ENCODE data around the gene COX4I1.

COX4I1 gene

GRCh38 chr16:85768199-85768598 is 31.3 kb upstream of the COX4I1 start:
- no peak for DNase-seq

DNA sequence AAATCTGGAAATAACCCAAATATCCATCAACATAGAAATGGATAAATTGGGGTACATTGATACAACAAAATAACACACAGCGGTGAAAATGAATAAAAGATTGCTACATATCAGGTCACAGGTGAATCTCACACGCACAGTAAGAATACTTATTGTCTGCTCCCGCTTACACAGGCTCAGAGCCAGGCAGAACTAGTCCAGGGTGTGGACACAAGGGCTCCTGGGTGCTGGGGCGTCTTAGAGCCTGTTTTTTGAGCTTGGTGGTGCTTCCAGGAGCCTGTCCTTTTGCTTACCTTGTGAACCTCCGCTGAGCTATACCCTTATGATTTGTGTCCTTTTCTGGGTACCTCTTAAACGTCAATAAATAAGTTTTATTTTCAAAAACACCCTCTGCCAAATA is 28.8 kb upstream of the COX4I1 start:
- no peak for DNase-seq

- DNase-seq = no peak
Observed at GRCh38 chr16:85773044-85773443, 26.5 kb upstream of the COX4I1 start.

DNA sequence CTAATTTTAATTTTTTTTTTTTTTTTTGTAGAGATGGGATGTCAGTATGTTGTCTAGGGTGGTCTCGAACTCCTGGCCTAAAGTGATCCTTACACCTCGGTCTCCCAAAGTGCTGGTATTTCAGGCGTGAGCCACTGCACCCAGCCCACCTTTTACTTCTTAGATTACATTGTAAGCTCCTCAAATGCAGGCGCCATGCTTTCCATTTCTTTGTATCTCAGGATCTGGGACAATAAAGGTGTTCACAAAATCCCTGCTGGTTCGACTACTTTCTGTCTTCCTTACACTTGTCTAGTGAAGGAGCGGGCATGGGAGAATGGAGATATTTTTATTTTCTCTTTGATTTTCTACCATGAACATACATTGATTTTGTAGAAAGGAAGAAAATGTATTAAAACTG is 25.4 kb upstream of the COX4I1 start:
- DNase-seq = no peak

GRCh38 chr16:85774811-85775210 is 24.7 kb upstream of the COX4I1 start:
- DNase-seq = no peak

DNA sequence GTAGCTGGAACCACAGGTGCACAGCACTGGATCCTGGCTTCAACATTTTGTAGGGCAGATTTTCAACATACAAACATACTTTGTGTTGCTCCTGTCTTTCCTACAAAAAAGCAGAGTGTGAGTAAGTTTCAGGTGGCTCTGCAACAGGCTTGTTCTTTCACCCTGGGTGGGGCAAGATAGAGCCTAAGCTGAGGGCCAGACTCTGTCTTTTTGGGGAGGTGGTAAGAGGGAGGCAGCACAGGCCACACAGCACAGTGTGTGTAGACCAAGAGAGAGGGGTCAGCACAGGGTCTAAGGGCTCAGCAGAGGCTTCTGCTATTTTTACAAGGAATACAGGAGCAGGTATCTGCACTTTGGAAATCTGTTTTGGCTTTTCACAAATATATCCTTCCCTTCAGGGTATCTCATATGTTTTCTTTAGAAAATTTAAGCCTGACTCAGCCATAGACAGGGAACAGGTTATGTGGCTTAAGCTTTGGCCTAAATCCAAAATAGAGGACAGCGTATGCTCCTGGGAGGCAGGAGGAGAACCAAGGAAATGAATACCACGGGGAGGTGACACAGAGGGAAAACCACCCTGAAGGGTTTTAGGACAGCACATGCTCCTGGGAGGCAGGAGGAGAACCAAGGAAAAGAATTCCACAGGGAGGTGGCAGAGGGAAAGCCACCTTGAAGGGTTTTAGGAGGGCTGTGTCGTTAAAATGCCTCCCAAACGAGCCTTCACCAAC is 21.7 kb upstream of the COX4I1 start:
- DNase-seq = no peak

DNA sequence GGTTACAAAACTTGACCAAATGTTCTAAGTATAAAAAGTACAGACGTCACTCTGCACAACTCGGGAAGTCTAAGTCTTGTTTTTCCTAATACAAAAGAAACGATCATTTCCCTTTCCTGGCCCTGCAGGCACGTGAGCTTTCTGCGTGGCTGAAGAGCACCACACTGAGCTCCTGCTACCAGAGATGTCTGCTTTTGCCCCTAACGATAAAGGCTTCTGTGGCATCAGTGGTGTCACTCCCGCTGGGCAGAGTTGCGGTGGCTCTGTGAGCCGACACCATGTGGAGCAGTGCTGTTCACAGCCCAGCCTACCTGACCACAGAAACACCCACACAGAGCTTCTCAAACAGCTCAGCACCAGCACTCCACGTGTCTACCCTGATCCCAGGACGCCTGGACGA is 20.6 kb upstream of the COX4I1 start:
- no peak for DNase-seq

- DNase-seq = no peak
Observed at GRCh38 chr16:85780281-85780680, 19.2 kb upstream of the COX4I1 start.

DNA sequence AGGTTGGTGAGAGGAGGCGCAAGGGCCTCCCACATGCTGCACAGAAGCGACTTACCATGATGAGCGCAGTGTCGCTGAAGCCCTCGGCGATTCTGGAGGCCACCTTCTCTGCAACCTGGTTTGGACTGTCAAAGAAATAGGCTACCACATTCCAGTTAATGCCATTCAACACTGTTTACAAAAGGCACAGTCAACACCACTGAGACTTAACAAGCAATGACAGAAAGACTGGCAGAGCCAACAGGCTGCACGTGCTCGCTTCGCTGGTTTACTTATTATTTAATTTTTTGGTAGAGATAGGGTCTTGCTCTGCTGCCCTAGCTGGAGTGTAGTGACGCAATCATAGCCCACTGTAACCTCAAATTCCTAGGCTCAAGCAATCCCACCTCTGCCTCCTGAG is 18.3 kb upstream of the COX4I1 start:
- no peak for DNase-seq

DNA sequence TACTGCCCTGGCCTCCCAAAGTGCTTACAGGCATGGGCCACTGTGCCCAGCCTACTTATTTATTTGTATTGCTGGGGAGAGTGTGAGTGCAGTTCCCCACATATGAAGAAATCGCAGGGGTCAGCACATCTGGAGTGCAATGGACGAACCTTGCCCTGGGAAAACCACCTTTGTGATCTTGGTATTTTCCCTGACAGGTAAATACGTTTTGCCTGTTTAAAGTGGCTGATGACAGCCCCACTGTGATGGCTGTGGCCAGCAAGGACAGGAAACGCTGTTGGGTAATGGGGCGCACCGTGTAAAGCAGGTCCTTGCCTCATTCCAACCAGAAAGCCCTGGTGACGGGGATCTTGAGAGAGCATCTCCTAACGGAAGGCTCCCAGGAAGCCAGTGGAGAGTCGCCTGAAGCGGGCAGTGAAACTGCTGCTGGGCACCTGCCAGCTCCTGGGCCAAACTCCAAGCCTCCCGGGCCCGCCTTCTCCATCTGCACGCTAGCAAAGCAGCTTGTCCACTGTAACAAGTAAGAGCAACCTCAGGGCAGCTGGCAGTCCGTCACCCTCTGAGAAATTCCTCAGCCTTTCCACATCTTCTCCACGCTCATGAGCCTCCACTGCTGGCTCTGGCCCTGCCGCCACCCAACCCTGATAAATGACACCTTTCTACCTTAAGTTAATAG is 17.7 kb upstream of the COX4I1 start:
- DNase-seq = peak; percentile 15

- no peak for DNase-seq
Observed at GRCh38 chr16:85782451-85782850, 17.0 kb upstream of the COX4I1 start.

- DNase-seq = no peak
Observed at GRCh38 chr16:85783441-85783840, 16.1 kb upstream of the COX4I1 start.

DNA sequence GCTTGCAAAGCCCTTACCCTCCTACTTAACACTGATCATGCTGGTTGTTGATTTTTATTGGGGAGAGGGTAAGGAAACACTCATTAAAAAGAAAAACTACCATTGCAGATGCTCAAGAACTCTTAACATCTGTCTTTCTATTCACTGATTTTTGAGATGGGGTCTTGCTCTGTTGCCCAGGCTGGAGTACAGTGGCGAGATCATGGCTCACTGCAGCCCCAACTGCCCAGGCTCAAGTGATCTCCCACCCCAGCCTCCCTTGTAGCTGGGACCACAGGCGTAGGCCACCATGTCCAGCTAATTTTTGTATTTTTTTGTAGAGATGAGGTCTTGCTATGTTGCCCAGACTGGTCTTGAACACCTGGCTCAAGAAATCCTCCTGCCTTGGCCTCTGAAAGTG is 14.7 kb upstream of the COX4I1 start:
- DNase-seq = no peak

- no peak for DNase-seq
Observed at GRCh38 chr16:85785927-85786326, 13.6 kb upstream of the COX4I1 start.

DNA sequence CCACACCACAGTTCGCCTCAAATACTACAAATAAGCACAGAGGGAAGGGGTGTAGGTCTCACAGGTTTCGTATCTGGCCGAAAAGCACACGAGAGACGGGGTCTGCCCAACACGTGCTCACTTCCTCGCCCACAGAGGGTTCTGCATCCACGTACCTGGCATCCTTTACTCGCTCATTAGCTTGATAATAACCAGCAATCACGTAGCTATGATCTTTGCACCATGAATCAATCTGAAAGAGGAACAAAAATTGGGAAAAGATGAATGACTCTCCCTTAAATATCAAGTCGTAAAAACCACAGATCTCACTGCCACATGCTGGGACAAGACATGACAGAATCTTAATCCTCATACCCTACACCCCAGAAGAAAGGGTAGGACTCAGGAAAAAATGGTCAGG is 10.7 kb upstream of the COX4I1 start:
- DNase-seq = no peak

DNA sequence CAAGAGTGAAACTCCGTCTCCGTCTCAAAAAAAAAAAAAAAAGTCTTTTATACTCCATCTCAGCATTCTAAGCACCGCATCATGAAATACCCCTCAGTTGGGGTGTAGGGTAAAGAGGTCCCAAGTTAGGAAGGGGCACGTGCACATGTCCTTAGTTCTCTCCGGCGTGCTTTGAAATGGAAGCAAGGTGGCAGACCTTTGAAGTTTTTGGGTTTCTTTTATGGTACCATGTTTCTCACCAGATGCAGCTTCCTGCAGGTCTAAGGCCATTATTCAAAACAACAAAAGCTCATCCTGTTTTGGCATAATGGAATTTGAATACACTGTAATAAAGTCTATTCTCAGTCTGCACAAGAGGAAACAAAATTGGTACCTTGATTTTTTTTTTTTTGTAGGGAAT is 9.7 kb upstream of the COX4I1 start:
- DNase-seq = no peak

DNA sequence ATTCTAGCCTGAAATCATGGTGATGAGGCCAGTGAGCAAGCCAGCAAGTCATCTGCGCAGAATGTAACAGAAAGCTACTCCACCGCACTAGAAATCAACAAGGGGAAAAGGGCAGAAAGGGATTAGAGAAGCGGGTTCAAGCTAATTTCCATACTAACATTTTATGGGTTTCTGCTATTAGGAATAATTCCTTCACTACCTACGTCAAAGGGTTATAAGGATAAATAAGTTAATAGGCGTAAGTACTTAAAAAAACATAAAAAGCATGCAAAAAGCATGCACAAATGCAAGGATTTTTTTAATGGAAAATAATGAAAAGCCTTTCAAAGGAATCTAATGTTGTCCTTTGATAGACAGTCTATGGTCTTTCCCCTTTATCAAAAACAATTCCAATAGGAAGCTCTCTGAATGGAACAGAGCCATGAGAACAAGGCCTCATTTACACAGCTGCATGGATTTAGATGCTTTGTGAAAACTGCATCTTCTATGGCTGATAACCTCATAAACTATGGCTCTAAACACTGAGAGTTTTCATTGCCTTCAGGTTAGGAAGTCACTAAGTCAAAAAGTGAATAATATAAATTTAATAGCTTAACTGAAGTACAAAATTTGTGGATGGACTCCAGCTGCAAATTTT is 5.7 kb upstream of the COX4I1 start:
- no peak for DNase-seq

DNA sequence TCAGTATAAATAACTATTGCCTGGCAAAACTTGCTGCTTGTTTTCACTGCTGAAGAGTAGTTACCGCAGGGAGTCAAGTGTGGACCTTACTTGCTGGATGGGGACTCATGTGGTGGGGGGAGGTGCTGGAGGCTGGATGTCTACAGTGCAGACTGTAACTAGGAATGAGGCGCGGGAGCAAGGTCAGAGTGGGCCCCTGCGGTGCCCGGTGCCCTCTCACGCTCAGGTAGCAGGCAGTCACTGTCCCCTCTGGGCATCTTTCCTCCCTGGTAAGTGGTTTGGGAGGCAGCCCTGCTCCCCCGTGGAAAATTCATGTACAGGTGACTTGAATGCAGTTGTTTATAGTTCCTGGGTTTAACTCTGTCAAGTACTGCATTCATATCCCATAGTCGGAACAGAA is 4.8 kb upstream of the COX4I1 start:
- DNase-seq = no peak

DNA sequence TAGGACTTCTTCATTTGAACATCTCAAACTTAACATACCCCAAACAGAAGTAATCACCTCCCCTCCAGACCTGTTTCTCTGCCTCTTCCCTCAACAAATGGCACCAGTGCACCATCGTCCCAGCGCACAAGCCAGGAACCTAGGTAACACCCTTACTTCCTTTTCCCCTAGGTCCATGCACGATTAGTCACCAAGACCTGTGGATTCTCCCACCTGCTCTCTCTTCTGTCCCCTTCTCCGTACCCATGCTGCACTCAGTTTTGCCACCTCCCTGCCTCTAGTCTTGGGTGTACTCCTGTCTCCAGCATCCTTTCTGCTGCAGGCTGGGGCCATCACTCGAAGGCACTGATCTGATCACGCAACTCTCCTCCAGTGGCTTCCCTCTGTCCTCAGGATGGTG is 3.3 kb upstream of the COX4I1 start:
- no peak for DNase-seq

GRCh38 chr16:85796599-85796998 is 2.9 kb upstream of the COX4I1 start:
- no peak for DNase-seq

DNA sequence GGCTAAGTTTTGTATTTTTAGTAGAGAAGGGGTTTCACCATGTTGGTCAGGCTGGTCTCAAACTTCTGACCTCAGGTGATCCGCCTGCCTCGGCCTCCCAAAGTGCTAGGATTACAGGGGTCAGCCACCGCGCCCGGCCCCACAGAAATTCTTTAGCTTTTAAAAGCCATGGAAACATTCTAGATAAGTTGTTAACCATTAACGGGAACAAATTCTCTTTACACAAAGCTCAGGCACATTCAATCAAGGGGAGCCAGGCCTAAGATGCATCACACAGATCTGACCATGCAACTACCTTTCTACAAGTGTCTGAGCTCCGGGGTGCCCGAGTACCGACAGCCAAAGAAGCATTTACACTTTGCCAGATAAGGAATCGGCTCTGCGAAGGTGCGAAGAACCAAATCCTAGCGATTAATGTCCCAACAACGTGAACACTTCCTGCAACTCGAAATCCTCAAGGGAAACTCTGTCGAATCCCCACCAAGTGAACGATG is 1.2 kb upstream of the COX4I1 start:
- no peak for DNase-seq

DNA sequence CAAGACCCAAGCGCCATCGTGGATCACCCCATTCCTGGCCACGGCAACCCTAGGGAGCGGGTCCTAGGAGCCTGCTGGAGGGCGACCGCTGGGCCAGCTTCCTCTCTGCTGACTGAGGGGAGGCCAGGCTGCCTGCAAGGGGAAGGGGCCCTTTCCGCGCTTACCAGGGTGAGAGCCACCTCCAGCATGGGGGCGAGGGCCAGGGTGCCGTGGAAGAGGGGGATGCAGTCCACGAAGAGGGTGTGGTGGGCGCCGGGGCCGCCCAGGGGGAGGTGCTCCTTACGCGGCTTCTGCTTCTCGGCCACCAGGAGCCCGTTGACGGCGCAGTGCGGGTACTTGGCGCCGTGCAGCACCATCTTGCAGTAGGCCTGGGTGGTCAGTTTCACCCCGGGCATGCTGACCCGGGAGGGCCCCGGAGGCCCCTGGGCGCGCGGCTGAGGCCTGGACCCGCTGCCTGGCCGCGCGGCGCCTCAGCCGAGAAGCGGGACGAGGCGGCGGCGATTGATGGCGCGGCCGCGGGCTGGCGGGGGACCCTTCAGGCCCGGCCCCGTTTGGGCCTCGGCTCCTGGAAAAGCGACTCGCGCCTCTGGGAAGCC is 496 bp upstream of the COX4I1 start:
- DNase-seq = peak; percentile 13

- DNase-seq = peak; percentile 18
Observed at GRCh38 chr16:85800321-85800669, 800 bp downstream of the COX4I1 start.

GRCh38 chr16:85803570-85803969 is 4.1 kb downstream of the COX4I1 start:
- DNase-seq = no peak

All from NCI-H2171 treated with DMSO at 0.1 percent for 48 hours (cell line).